Thyroid gland (tissue), 4 donors: Measurements from ENCODE around the gene ACP5.

Experiments
- POLR2A ChIP-seq, 2 donors: fragments of 450-650 bp; IDR thresholded peaks; one replicate each; pipeline ENCODE4 v1.6.1; 2017; ENCODE audit warnings: antibody characterized with exemption in 2 of 2, mild to moderate bottlenecking in 2 of 2, moderate library complexity in 1 of 2
- TF ChIP-seq, protein P1 (sequence below), 6 experiments: fragments of 200-600 bp in 3 of 6; fragments of 450-650 bp in 3 of 6; sonication (generic) in 3 of 6; IDR thresholded peaks; one replicate each; pipeline ENCODE4 v1.5.1; 2016 to 2019; ENCODE audit warnings: antibody characterized with exemption in 6 of 6, mild to moderate bottlenecking in 2 of 6, inconsistent platforms in 1 of 6, moderate library complexity in 1 of 6

DNA sequence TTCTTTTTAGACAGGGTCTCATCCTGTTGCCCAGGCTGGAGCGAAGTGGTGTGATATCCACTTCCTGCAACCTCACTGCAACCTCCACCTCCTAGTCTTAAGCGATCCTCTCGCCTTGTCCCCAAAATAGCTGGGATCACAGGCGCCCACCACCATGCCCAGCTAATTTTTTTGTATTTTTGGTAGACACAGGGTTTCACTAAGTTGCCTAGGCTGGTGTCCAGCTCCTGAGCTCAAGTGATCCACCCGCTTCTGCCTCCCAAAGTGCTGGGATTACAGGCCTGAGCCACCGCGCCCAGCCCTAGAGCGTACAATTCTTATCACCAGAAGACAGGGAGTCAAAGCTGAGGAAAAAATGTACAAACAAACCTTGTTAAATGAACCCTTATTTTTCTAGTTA is 13.9 kb downstream of the ACP5 start:
- TF ChIP-seq, protein P1, sequence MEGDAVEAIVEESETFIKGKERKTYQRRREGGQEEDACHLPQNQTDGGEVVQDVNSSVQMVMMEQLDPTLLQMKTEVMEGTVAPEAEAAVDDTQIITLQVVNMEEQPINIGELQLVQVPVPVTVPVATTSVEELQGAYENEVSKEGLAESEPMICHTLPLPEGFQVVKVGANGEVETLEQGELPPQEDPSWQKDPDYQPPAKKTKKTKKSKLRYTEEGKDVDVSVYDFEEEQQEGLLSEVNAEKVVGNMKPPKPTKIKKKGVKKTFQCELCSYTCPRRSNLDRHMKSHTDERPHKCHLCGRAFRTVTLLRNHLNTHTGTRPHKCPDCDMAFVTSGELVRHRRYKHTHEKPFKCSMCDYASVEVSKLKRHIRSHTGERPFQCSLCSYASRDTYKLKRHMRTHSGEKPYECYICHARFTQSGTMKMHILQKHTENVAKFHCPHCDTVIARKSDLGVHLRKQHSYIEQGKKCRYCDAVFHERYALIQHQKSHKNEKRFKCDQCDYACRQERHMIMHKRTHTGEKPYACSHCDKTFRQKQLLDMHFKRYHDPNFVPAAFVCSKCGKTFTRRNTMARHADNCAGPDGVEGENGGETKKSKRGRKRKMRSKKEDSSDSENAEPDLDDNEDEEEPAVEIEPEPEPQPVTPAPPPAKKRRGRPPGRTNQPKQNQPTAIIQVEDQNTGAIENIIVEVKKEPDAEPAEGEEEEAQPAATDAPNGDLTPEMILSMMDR (IDR thresholded peaks at IDR 0.05), result no peak
- TF ChIP-seq POLR2A (IDR thresholded peaks at IDR 0.05), result no peak
